HepG2 (cell line): ENCODE results near the gene ZNRF3.

ENCODE experiments used
- ARNT ChIP-seq: fragments of 450-650 bp; IDR thresholded peaks from 2 replicates; pipeline ENCODE4 v1.6.1; 2017
- ATF7-NPFF ChIP-seq: sonication (generic); formaldehyde crosslinking; IDR thresholded peaks from 2 replicates; pipeline ENCODE4 v1.8.1; 2023; ENCODE audit warnings: mild to moderate bottlenecking, low read depth, missing genetic modification reagents, moderate library complexity
- CREB3 ChIP-seq: sonication (generic); formaldehyde crosslinking; IDR thresholded peaks from 2 replicates; pipeline ENCODE4 v1.5.0; 2020; ENCODE audit warnings: missing genetic modification reagents
- MTERF4 ChIP-seq: sonication (generic); formaldehyde crosslinking; IDR thresholded peaks from 2 replicates; pipeline ENCODE4 v1.8.0; 2023; ENCODE audit warnings: mild to moderate bottlenecking, missing genetic modification reagents
- PATZ1 ChIP-seq: sonication (generic); formaldehyde crosslinking; IDR thresholded peaks from 2 replicates; pipeline ENCODE4 v1.4.0; 2020; ENCODE audit warnings: missing genetic modification reagents
- ZBTB4 ChIP-seq: sonication (generic); formaldehyde crosslinking; IDR thresholded peaks from 2 replicates; pipeline ENCODE4 v1.4.0; 2020; ENCODE audit warnings: missing genetic modification reagents, mild to moderate bottlenecking, borderline replicate concordance
- ZNF530 ChIP-seq: sonication (generic); formaldehyde crosslinking; IDR thresholded peaks from 2 replicates; pipeline ENCODE4 v1.5.0; 2020; ENCODE audit warnings: low read depth, mild to moderate bottlenecking, missing genetic modification reagents

- peak; percentile 11; the same call in 1 of the 2 replicates for TF ChIP-seq PATZ1
- no peak for TF ChIP-seq ATF7-NPFF (CRISPR knock-in tag)
- no peak for TF ChIP-seq ARNT
- TF ChIP-seq ZNF530: no peak
- no peak for TF ChIP-seq CREB3 (CRISPR knock-in tag)
- no peak for TF ChIP-seq ZBTB4 (CRISPR knock-in tag)
- TF ChIP-seq MTERF4 (CRISPR knock-in tag): no peak
Observed at GRCh38 chr22:28911777-28912669, 28.7 kb downstream of the ZNRF3 start.
